ENCODE results near the gene AP4E1.
A peak's percentile ranks its signal among the peaks of the same experiment; 100 is the strongest.
"Not testable (repeated sequence)": the region's sequence is repeated elsewhere in the genome, so short reads cannot be mapped to it uniquely, and the experiment has no call there.

The AP4E1 gene
- long read RNA-seq, donor 1, full-length matches to known transcripts = 1 of 6 reads
- long read RNA-seq, donor 1, partial matches to known transcripts = 5 of 6 reads
- long read RNA-seq, donor 1, other reads (novel, unspliced or antisense) = 0 of 6 reads
- long read RNA-seq, donor 2 = 0 reads
- long read RNA-seq, donor 3, full-length matches to known transcripts = 2 of 2 reads
- long read RNA-seq, donor 3, partial matches to known transcripts = 0 of 2 reads
- long read RNA-seq, donor 3, other reads (novel, unspliced or antisense) = 0 of 2 reads
- long read RNA-seq, donor 4 = 0 reads
- long read RNA-seq, donor 5 = 0 reads
- long read RNA-seq, donor 6 = 0 reads
- long read RNA-seq, donor 7 = 0 reads
- long read RNA-seq, donor 8 = 0 reads

- DNase-seq = peak; percentile 97
These were observed at the start of gene AP4E1 for GRCh38 chr15:50908209-50909009. AP4E1 (plus strand) TSS chr15:50908683; CDS start chr15:50908779, 96 bp downstream.

DNA sequence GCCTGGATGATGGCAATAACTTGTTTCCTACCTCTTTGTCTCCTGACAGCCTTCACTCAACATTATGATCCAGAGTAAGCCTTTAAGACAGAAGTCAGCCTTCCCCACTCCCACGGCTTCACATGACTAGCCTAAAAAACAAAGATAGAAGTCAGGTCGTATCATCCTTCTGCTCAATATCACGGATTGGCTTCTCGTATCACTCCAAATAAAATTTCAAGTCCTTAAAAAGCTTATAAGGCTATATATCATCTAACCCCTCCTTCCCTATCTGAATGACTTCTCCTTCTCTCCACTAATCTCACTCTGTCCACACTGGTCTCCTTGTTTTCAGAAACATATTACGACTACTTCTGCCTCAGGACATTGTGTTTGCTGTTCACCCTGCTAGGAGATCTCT, 47.7 kb upstream of the AP4E1 start:
- DNase-seq = no peak

- no peak for DNase-seq
These were observed 45.9 kb upstream of the AP4E1 start for GRCh38 chr15:50862553-50862952.

GRCh38 chr15:50864873-50865272, 43.6 kb upstream of the AP4E1 start:
- no peak for DNase-seq

DNA sequence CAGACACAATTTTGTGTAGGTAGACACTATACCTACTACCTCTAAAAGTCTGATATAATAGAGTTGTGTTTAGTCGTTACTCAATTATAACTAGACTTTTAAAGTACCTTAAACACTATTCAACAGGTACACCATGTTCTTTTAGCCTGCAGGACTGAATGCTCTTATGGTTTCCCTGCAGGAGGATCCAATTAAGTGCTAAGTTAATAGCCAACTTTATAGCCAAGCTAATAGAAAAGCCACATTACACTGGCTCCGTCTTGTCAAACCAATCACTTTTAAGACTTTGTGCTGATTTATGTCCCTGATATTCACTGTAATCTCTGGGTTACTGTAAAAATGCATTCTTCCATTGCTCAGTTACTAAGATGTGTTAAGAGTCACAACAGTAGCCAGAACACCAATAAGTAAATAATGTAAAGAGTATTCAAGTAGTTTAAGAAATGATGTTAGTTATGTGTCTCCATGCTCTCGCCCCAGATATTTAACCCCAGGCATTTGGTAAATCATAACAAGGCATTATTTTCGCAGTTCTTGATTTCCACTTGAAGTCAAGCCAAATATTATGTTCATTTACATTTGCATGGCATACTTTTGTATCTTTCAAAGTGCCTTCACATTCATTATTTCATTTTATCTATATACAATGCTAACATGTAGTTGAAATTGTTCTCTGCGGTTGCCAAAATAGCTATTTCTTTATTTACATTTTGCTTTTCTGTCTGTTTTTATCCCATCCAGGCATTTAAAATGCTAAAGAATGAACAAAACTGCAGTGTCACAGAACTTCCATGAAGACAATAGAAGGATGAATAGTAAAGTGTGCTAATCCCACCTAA, 42.7 kb upstream of the AP4E1 start:
- no peak for DNase-seq

DNA sequence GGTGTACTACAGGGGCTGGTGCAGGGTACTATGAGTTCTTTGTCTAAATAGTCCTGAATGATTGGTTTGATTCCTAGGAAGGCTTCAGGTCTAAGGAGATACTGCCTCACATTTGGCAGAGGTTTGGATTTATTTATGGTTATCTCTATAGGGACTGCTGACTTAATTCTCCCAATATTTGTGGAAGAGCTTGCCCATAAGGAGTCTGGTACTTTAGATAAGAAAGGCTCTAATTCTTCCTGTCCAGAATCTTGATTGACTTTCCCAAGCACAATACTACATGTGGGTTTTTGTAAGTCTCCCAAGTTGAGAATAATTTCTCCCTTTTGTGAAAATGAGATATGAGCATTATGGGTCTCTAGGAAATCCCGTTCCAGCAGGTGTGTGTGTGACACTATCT, 36.7 kb upstream of the AP4E1 start:
- no peak for DNase-seq

- DNase-seq = no peak
These were observed 35.6 kb upstream of the AP4E1 start for GRCh38 chr15:50872832-50873426.

GRCh38 chr15:50873935-50874361, 34.5 kb upstream of the AP4E1 start:
- DNase-seq = no peak

DNA sequence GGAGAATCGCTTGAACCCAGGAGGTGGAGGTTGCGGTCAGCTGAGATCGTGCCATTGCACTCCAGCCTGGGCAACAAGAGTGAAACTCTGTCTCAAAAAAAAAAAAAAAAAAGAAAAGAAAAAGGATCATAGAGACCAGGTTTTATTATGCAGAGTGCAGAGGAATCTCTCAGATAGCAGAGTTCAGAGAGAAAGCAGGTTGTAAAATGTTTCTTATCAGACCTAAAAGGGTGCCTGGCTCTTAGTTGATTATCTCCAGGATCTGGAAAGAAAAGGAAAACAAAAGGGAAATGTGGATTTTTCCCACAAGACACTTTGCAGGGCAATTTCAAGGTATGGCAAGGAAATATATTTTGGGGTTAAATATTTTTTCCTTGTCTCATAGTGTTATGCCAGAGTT, 33.2 kb upstream of the AP4E1 start:
- DNase-seq = not testable (repeated sequence)

GRCh38 chr15:50876260-50876988, 32.1 kb upstream of the AP4E1 start:
- no peak for DNase-seq

- peak; percentile 75 for DNase-seq
These were observed 31.5 kb upstream of the AP4E1 start for GRCh38 chr15:50876989-50877360.

- no peak for DNase-seq
These were observed 29.4 kb upstream of the AP4E1 start for GRCh38 chr15:50879016-50879617.

GRCh38 chr15:50880206-50880605, 28.3 kb upstream of the AP4E1 start:
- DNase-seq = no peak

DNA sequence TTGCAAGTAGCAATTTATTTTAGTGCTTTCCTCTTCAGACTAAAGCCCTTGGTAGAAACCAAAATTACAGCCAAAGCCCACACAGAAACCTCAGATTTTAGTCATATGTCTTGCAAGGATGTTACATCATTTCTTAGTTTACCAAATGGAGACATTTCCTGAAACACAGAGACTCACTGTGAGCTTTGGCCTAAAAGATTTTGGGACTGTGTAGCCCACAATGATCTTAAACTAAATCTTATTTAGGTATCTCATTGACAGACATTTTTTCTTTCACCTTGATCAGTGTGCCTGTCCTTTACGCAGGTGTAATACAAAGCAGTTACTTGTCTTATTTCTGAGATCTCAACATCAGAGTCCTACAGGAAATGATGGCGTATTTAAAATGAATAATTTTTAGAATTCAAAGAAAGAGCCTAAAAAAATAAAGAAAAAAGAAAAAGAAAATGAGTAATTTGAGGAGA, 27.8 kb upstream of the AP4E1 start:
- DNase-seq = no peak

DNA sequence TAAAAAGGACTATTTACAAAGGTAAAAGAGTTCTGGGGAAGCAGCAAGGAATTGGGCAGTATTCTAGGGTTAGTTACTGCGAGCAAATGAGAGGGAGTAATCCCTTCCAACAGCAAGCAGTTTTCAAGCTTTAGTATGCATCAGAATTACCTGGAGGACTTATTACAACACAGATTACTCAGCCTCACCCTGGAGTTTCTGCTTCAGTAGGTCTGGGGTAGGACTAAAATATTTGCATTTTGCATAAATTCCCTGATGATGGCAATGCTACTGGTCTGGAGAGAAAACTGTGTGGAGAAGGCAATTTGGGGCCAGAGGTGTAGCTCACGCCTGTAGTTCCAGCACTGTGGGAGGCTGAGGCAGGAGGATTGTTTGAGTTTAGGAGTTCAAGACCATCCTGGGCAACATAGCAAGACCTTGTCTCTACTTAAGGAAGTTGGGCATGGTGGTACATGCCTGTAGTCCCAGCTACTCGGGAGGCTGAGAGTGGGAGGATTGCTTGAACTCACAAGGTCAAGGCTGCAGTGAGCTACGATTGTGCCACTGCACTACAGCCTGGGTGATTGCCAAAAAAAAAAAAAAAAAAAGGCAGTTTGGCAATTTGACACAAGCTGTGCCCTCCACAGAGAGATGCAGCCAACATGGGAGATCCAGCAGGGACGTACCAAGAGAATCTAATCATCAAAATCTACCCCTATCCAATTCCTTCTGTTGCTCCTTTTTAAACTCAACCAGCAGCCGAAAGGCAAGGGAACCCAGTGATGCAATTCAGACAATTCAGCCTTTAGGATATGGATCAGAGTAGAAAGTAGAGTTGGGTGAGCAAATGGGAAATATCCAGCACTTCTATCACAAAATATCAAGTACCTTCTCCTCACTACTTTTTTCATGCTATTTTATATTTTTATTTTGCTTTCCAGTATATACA, 27.1 kb upstream of the AP4E1 start:
- DNase-seq = no peak

- DNase-seq = no peak
These were observed 24.6 kb upstream of the AP4E1 start for GRCh38 chr15:50883903-50884302.

DNA sequence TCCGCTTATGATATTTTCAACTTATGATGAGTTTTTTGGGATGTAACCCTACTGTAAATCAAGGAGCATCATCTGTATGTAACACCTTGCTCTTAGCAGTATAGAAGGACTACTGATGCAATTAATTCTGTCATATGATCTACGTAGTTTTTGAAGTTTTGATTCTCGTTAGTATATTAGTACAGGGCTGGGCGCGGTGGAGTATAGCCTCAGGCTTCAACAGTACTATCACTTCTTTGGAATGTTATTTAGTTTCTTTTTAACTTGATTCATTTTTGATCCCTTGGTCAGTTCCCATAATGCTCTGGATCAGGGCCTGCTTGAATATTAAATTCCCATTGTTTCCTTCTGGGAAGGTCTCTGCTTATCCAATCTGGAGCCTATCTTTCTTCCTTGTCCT, 23.9 kb upstream of the AP4E1 start:
- DNase-seq = no peak

DNA sequence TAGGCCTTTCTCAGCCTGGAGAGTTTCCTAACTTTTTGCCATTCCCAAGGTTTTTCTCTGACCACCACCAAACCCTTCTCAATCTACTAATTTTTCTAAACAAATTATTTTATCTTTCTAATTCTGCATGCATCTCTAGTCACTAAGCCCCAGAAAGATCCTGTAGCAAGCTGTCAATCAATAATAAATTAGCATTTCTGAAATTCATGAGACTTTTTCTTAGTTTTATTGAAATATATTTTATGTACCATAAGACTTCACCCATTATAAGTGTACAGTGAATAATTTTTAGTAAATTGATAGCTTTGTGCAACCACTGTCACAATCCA, 22.4 kb upstream of the AP4E1 start:
- DNase-seq = no peak

GRCh38 chr15:50886611-50887345, 21.7 kb upstream of the AP4E1 start:
- DNase-seq = no peak

Measured in right kidney (tissue), 9 donors.